Lower lobe of right lung (tissue), 2 donors: ENCODE measurements around the gene TRIM41. TPM values are rescaled to one million over a fixed set of nuclear protein-coding genes. Genes with fewer than 3 reads are reported as not detected.

Experiments
- ATAC-seq, 2 donors: fragments of 200-7000 bp; cut with Tn5 transposase; one replicate each; pipeline ENCODE4 v1.9.1; 2020 to 2022; ENCODE audit warnings: mild to moderate bottlenecking in 2 of 2, moderate library complexity in 2 of 2
- DNase-seq: peaks from one replicate; pipeline ENCODE4 v3.0.0-alpha.2; 2020
- H3K27ac ChIP-seq: fragments of 200-600 bp; one replicate; pipeline ENCODE4 v1.8.0; 2022
- H3K27me3 ChIP-seq: fragments of 200-600 bp; one replicate; pipeline ENCODE4 v1.8.0; 2022; ENCODE audit warnings: low read depth
- H3K36me3 ChIP-seq: fragments of 200-600 bp; one replicate; pipeline ENCODE4 v1.8.0; 2022; ENCODE audit warnings: mild to moderate bottlenecking
- H3K4me1 ChIP-seq: fragments of 200-600 bp; one replicate; pipeline ENCODE4 v1.8.0; 2022
- H3K4me3 ChIP-seq: fragments of 200-600 bp; one replicate; pipeline ENCODE4 v1.8.0; 2022; ENCODE audit warnings: mild to moderate bottlenecking
- H3K9me3 ChIP-seq: fragments of 200-600 bp; one replicate; pipeline ENCODE4 v1.8.0; 2022
- intact Hi-C: fragments of 100-400 bp; cut with DNase I; formaldehyde crosslinking; loops from one replicate; pipeline ENCODE4 v1.11.0; 2022
- total RNA-seq: library from RNA; stranded (reverse); fragmentation: NEBNext Ultra II Directional; extraction: Animal tissue kit (Norgen Biotek cat#: 25700); gene quantifications from one replicate; pipeline ENCODE4 v1.2.1, GENCODE V29; 2021
- TF ChIP-seq, protein P1 (sequence below): fragments of 200-600 bp; IDR thresholded peaks from one replicate; pipeline ENCODE4 v1.8.0; 2022; ENCODE audit warnings: antibody characterized with exemption, mild to moderate bottlenecking
- donor health status: DM: no; HTN: yes; CAD: no; lungs with severe emphysema.

Gene TRIM41
- total RNA-seq, 1 donor from 2014 or later = 29.1 TPM

DNA sequence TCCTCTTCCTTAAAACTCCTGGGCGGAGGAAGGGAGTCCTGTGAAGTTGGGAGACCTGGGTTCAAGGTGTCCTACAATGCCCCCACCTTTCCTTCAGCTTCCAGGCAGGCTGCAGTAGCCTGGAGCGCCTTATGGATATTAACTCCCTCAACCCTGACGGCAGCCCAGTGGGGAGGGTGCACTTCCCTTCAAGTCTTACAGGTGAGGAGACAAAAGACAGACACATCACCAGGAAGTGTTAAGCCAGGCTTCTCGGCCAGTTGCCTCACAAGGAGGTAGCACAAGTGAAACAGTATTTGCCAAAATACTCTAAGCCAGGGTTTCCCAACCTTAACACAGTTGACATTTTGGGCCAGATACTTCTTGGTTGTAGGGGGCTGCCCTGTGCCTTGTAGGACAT is 22.3 kb upstream of the TRIM41 start:
- TF ChIP-seq, protein P1, sequence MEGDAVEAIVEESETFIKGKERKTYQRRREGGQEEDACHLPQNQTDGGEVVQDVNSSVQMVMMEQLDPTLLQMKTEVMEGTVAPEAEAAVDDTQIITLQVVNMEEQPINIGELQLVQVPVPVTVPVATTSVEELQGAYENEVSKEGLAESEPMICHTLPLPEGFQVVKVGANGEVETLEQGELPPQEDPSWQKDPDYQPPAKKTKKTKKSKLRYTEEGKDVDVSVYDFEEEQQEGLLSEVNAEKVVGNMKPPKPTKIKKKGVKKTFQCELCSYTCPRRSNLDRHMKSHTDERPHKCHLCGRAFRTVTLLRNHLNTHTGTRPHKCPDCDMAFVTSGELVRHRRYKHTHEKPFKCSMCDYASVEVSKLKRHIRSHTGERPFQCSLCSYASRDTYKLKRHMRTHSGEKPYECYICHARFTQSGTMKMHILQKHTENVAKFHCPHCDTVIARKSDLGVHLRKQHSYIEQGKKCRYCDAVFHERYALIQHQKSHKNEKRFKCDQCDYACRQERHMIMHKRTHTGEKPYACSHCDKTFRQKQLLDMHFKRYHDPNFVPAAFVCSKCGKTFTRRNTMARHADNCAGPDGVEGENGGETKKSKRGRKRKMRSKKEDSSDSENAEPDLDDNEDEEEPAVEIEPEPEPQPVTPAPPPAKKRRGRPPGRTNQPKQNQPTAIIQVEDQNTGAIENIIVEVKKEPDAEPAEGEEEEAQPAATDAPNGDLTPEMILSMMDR = no peak
- DNase-seq (no peak), ATAC-seq (no peak)
- no peak overlapping the region for H3K4me3 ChIP-seq
- H3K4me1 ChIP-seq = peaks cover 20% of the 10 kb centered on the region
- no peaks in the 10 kb centered on the region for H3K9me3 ChIP-seq
- no peaks in the 10 kb centered on the region for H3K36me3 ChIP-seq
- intact Hi-C loops = no loop called here
- H3K27ac ChIP-seq = no peak overlapping the region
- H3K27me3 ChIP-seq = no peaks in the 10 kb centered on the region

DNA sequence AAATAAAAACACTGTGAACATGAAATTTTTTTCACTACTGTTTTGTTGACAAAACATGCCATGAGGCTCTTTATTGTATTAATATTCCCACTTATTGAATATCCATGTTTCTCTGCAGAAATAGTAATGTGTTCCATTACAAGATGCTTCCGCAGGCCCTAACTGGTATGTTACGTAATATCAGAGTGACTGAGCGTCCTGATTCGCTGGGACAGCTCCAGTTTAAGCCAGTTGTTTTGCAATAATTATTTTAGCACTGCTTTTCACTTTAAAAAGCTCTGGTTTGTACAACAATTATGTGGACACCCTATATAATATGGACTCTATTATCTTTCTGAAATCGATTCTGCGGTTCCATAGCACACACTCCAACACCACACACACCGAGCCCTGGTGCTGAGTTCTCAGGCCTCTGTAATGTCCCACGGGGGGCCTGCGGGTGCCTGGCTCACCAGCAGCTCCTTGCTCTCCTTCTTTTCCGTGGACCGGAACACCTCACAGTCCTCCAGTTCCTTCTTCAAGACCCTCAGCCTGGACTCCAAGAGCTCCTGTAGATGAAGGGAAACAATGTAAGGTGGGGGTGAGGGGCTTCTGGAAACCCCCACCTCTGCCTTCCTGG is 19.9 kb upstream of the TRIM41 start:
- H3K9me3 ChIP-seq = no peaks in the 10 kb centered on the region
- ATAC-seq (no peak), DNase-seq (no peak)
- TF ChIP-seq, protein P1 = no peak
- H3K27ac ChIP-seq = peak overlapping the region; percentile 79
- H3K4me1 ChIP-seq = peaks cover 28% of the 10 kb centered on the region
- no peaks in the 10 kb centered on the region for H3K27me3 ChIP-seq
- peak overlapping the region; percentile 71 for H3K4me3 ChIP-seq
- H3K36me3 ChIP-seq = no peaks in the 10 kb centered on the region
- intact Hi-C loops = no loop called here

DNA sequence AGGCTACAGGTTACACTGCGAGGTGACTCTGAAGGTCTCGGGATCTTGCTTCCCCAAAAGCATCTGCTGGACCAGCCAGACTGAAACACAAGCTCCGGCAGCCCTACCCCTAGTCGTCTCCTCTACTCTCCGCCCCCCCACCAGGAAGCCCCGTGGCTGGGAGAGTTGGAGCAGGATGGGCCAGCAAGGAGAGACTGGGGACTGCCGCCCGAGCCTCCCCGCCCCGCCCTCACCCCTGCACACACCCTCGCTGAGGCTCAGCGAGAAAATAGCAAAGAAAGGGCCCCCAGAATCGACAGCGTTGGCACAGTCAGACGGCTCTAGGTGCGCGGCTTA is 19.3 kb upstream of the TRIM41 start:
- ATAC-seq (no peak), DNase-seq (no peak)
- Histone ChIP-seq H3K4me1 (peaks cover 28% of the 10 kb centered on the region), H3K4me3 (peak overlapping the region; percentile 71), H3K27ac (peak overlapping the region; percentile 79), H3K36me3 (no peaks in the 10 kb centered on the region), H3K27me3 (no peaks in the 10 kb centered on the region), H3K9me3 (no peaks in the 10 kb centered on the region)
- intact Hi-C loops = no loop called here
- TF ChIP-seq, protein P1 = no peak

DNA sequence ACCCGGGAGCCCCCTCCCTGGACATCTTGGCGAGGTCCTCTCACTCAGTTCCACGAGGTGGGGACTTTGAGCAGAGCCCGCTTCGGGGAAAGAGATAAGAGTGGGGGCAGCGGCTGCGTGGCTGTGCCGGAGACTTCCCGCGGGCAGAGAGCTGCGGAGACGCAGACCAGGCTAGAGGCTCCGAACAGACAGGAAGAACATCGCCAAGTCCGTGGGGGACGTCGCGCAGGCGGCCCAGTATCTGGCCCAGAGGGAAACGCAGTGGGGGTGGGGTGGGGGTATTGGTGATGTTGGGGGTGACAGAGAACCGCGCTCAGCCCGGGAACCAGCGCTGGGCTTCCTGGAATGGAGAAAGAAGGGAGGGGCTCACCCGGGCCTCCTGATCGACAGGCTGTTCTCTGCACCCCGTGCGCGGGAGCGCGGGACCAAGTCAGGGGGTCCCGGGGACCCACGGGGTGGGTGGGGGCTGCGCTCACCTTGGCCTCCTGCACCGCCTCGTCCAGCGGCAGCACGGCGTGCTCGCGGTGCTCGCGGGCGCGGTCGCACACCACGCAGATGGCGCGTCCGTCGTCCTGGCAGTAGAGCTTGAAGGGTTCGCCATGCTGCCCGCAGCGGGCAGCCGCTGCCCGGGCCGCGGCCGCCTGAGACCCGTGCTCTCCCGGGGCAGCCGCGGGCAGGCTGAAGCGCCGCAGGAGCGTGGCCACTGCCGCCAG is 18.8 kb upstream of the TRIM41 start:
- peaks cover 28% of the 10 kb centered on the region for H3K4me1 ChIP-seq
- H3K27me3 ChIP-seq = no peaks in the 10 kb centered on the region
- intact Hi-C loops = no loop called here
- H3K9me3 ChIP-seq = no peaks in the 10 kb centered on the region
- peak; percentile 56 for DNase-seq
- peak in 1 of 2 donors; percentile 1 for ATAC-seq
- H3K27ac ChIP-seq = peak overlapping the region; percentile 79
- no peaks in the 10 kb centered on the region for H3K36me3 ChIP-seq
- peak overlapping the region; percentile 71 for H3K4me3 ChIP-seq
- TF ChIP-seq, protein P1 = no peak

- Histone ChIP-seq H3K27me3 (no peaks in the 10 kb centered on the region), H3K36me3 (no peaks in the 10 kb centered on the region), H3K9me3 (no peaks in the 10 kb centered on the region), H3K4me1 (peaks cover 28% of the 10 kb centered on the region), H3K4me3 (peak within 1 kb of the TSS; percentile 71), H3K27ac (peak within 1 kb of the TSS; percentile 79)
- peak; percentile 74 for DNase-seq
- intact Hi-C loops = no loop called here
- TF ChIP-seq, protein P1 = no peak
- peak; percentile 18 to 29 for ATAC-seq
Measured at GRCh38 chr5:181204826-181205760, 18.0 kb upstream of the TRIM41 start, which contains the start of gene TRIM7. TRIM7 (minus strand) TSS chr5:181205196; CDS start chr5:181205110, 86 bp downstream.
